NCI-H2107 (cell line): ENCODE data around the gene DRICH1.
"Not testable (repeated sequence)": the region's sequence is repeated elsewhere in the genome, so short reads cannot be mapped to it uniquely, and the experiment has no call there.

Experiments used
- DNase-seq: peaks from one replicate; lab custom pipeline; 2025; lab: John Stamatoyannopoulos, UW

The DRICH1 gene

DNA sequence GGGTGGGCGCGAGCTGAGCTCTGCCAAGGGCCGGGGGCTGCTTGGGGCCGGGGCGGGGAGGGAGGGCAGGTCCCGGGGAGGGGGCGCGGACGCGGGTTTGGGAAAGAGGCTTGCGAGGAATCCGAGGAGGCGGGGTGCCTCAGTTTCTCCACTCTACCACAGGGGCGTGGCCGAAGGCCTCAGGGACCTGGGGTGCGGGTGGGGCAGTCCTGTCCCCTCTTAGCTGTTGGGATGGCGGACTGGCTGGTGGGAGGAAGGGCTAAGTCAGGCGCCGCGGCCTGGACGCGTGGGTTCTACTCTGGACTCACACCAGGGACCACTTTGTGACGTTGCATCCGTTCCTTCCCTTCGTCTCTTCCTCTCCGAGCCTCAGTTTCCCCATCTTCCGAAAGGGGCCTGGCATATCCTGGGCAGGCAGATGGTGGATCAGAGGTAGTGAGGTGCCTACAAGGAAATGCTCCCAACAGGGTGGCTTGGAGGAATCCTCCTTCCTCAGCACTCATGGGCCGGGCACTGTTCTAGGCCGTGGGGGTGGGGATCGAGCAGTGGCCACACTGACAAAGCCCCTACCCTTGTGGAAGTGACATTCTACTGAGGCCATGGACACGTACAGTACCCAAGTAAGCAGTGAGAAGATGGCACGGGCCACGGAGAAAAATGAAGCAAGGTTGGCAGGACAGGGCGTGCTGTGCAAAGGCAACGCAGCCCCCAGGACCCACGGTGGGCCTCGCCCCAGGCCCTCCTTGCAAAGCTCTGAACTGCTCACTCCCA is 65.2 kb downstream of the DRICH1 start:
- no peak for DNase-seq

- no peak for DNase-seq
Observed at GRCh38 chr22:23565915-23566704, 66.0 kb downstream of the DRICH1 start.

DNA sequence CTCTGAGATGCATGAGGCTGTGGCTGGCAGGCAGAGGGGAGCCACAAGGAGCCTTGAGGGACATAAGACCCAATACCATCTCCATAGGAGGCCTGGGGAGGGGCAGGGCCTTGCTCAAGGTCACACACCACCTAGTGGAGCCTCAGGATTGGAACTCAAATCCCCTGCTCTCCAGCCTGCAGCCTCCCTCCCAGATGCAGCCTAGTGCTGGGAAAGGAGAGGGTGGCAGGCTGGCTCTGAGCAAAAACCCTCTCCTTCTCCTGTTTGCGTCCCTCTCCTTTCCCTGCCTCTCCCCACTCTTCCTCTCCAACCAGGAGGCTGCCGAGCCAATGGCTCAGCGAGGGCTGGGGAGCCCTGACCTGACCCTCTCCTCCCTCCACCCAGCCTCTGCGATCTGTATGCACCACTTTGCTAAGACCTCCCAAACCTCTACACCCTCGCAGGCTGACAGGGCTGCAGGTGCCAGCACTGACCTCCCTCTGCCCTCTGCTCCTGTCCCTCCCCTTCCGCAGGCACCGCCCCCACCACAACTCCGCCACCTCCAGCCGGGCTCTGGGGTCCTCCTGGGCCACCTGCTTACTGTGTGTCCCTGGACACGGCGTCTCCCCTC is 66.7 kb downstream of the DRICH1 start:
- no peak for DNase-seq

DNA sequence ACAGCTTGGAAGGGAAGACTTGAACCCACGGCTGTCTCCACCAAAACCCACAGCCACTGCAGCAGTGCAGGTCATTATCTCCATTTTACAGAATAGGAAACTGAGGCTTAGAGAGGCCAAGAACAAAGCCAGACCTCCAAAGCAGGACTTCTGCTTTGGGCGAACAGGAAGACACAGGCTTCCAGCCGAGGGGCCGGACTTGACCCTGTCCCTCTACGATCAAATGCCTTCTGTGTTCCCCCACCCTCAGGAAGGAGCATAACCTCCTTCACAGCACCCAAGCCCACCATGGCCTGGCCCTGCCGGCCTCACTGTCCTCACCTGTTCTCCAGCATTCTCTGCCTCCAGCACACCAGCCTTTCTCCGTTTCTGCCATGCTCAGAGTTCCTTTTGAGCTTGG is 67.8 kb downstream of the DRICH1 start:
- no peak for DNase-seq

DNA sequence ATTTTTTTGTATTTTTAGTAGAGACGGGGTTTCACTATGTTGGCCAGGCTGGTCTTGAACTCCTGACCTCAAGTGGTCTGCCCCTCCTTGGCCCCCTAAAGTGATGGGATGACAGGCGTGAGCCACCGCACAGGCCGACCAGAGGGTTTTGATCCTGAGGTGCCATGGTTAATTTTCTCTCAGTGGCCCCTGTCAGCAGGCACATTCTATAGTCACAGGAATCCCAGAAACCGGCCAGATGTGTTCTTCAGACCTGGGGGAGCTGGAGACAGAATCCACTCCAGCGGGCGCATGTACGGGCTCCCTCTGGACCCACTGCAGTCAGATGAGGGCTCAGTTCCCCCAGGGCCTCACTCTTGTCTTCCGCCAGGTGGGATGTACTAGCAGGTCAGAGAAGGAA is 69.0 kb downstream of the DRICH1 start:
- no peak for DNase-seq

DNA sequence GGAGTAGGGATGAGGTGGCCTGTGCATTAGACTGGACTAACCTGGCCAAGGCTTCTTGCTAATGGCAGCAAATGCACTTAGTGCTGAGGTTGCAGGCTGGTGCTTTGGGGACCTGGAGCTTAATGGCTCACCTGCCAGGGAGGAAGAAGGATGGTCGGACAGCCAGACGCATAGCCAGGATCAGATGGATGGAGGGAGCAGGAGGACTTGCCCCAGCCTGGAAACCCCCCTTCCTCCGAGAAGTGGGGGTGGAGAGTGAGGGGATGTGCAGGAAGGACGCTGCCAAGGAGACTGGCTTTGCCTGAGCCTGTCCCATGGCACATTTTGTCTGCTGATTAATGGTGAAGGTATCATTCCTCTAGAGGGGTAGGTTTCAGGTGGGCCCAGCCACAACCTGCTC is 69.9 kb downstream of the DRICH1 start:
- no peak for DNase-seq

DNA sequence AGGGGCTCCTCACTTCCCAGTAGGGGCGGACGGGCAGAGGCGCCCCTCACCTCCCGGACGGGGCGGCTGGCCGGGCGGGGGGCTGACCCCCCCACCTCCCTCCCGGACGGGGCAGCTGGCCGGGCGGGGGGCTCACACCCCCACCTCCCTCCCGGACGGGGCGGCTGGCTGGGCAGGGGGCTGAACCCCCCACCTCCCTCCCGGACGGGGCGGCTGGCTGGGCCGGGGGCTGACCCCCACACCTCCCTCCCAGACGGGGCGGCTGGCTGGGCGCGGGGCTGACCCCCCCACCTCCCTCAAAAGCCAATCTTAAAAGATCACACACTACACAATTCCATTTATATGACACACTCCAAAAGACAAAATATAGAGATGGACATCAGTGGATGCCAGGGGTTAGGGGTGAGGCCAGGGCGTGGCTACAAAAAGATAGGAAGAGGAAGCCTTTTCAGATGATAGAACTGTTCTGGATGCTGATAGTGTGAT is 71.1 kb downstream of the DRICH1 start:
- DNase-seq, result not testable (repeated sequence)

- not testable (repeated sequence) for DNase-seq
Observed at GRCh38 chr22:23560215-23560614, 71.9 kb downstream of the DRICH1 start.
